GM23338 (cell line): ENCODE measurements around the gene TET2. TPM values are rescaled to one million over a fixed set of nuclear protein-coding genes. Genes with fewer than 3 reads are reported as not detected.

ENCODE experiments used
- ATAC-seq: fragments of 200-7000 bp; cut with Tn5 transposase; 3 replicates; pipeline ENCODE4 v1.9.1; 2020
- DNase-seq: peaks from one replicate; pipeline ENCODE4 v3.0.0-alpha.2; 2015; ENCODE audit warnings: low spot score
- H2AFZ ChIP-seq: fragments of 200-600 bp; sonication (generic); 2 replicates; pipeline ENCODE4 v1.8.0; 2016; ENCODE audit warnings: antibody characterized with exemption, mild to moderate bottlenecking, moderate library complexity
- H3F3A ChIP-seq: fragments of 200-600 bp; sonication (generic); replicated peaks from 2 replicates; pipeline ENCODE4 v1.8.0; 2017; ENCODE audit warnings: antibody characterized with exemption, mixed run types, low read depth
- H3K27ac ChIP-seq: fragments of 200-600 bp; sonication (generic); 2 replicates; pipeline ENCODE4 v1.6.1; 2016; ENCODE audit warnings: low read depth
- H3K27me3 ChIP-seq: fragments of 200-600 bp; sonication (generic); 2 replicates; pipeline ENCODE4 v1.8.0; 2016; ENCODE audit warnings: mild to moderate bottlenecking, mixed run types, moderate library complexity; ENCODE audit not compliant: insufficient read depth
- H3K36me3 ChIP-seq: fragments of 200-600 bp; sonication (generic); 2 replicates; pipeline ENCODE4 v1.8.0; 2016; ENCODE audit warnings: mild to moderate bottlenecking; ENCODE audit not compliant: insufficient read depth
- H3K4me1 ChIP-seq: fragments of 200-600 bp; sonication (generic); 2 replicates; pipeline ENCODE4 v1.8.0; 2016; ENCODE audit warnings: mild to moderate bottlenecking, moderate library complexity; ENCODE audit not compliant: insufficient read depth
- H3K4me2 ChIP-seq: fragments of 200-600 bp; sonication (generic); 2 replicates; pipeline ENCODE4 v1.7.1; 2017; ENCODE audit warnings: mixed run types
- H3K4me3 ChIP-seq: fragments of 200-600 bp; sonication (generic); 2 replicates; pipeline ENCODE4 v1.6.1; 2016; ENCODE audit warnings: mixed run types
- H3K79me2 ChIP-seq: fragments of 200-600 bp; sonication (generic); replicated peaks from 2 replicates; pipeline ENCODE4 v1.8.0; 2017; ENCODE audit warnings: mild to moderate bottlenecking; ENCODE audit not compliant: insufficient read depth
- H3K9me2 ChIP-seq: fragments of 200-600 bp; sonication (generic); 2 replicates; pipeline ENCODE4 v1.8.0; 2017; ENCODE audit not compliant: insufficient read depth
- H4K20me1 ChIP-seq: fragments of 200-600 bp; sonication (generic); replicated peaks from 2 replicates; pipeline ENCODE4 v1.8.0; 2017; ENCODE audit warnings: mild to moderate bottlenecking; ENCODE audit not compliant: insufficient read depth
- H3K27ac Mint-ChIP-seq: 2 replicates; pipeline ENCODE4 v1.8.0; 2020; ENCODE audit warnings: inconsistent platforms, mild to moderate bottlenecking, moderate library complexity, mixed read lengths
- H3K27me3 Mint-ChIP-seq: 3 replicates; pipeline ENCODE4 v1.8.0; 2022; ENCODE audit warnings: low read depth, mild to moderate bottlenecking, moderate library complexity, mixed read lengths, inconsistent platforms; ENCODE audit not compliant: insufficient read depth, poor library complexity
- H3K36me3 Mint-ChIP-seq: 3 replicates; pipeline ENCODE4 v1.8.0; 2021; ENCODE audit warnings: low read depth, mild to moderate bottlenecking, inconsistent platforms, moderate library complexity, mixed read lengths
- H3K4me1 Mint-ChIP-seq: 3 replicates; pipeline ENCODE4 v1.8.0; 2020; ENCODE audit warnings: mild to moderate bottlenecking, inconsistent platforms, mixed read lengths
- H3K4me3 Mint-ChIP-seq: 3 replicates; pipeline ENCODE4 v1.8.0; 2021; ENCODE audit warnings: moderate library complexity, mild to moderate bottlenecking, inconsistent platforms, mixed read lengths
- H3K9me3 Mint-ChIP-seq: 3 replicates; pipeline ENCODE4 v1.8.0; 2020; ENCODE audit warnings: moderate library complexity, mild to moderate bottlenecking, inconsistent platforms, mixed read lengths
- CREB1 ChIP-seq: fragments of 250-450 bp; sonication (Bioruptor Pico); IDR thresholded peaks from 2 replicates; pipeline ENCODE4 v1.5.0; 2020; ENCODE audit warnings: low read depth, mild to moderate bottlenecking, moderate library complexity
- CTCF ChIP-seq, 2 experiments: fragments of 200-600 bp in 1 of 2; sonication (generic) in 1 of 2; conservative IDR thresholded peaks; 2 replicates each; pipeline versions ENCODE4 v1.5.1 to v1.6.1; 2016 to 2017; ENCODE audit warnings: antibody characterized with exemption in 2 of 2, low read depth in 2 of 2, mild to moderate bottlenecking in 2 of 2, moderate library complexity in 1 of 2
- ETS1 ChIP-seq: IDR thresholded peaks from 2 replicates; pipeline ENCODE4 v1.6.1; 2016; ENCODE audit warnings: antibody characterized with exemption
- EZH2 ChIP-seq: fragments of 200-600 bp; sonication (generic); IDR thresholded peaks from one replicate; pipeline ENCODE4 v1.8.0; 2017; ENCODE audit warnings: antibody characterized with exemption, mild to moderate bottlenecking, low read depth; ENCODE audit not compliant: unreplicated experiment
- EZH2phosphoT487 ChIP-seq: fragments of 200-600 bp; sonication (generic); IDR thresholded peaks from one replicate; pipeline ENCODE4 v1.8.1; 2018; ENCODE audit warnings: antibody characterized with exemption; ENCODE audit not compliant: unreplicated experiment
- JUNB ChIP-seq: IDR thresholded peaks from one replicate; pipeline ENCODE4 v1.6.1; 2016; ENCODE audit warnings: antibody characterized with exemption; ENCODE audit not compliant: unreplicated experiment
- NANOG ChIP-seq: IDR thresholded peaks from 2 replicates; pipeline ENCODE4 v1.6.1; 2016; ENCODE audit warnings: antibody characterized with exemption, borderline replicate concordance
- POLR2AphosphoS5 ChIP-seq: IDR thresholded peaks from 2 replicates; pipeline ENCODE4 v1.6.1; 2016; ENCODE audit warnings: antibody characterized with exemption, low read depth
- STAT1 ChIP-seq: IDR thresholded peaks from one replicate; pipeline ENCODE4 v1.6.1; 2016; ENCODE audit warnings: antibody characterized with exemption; ENCODE audit not compliant: unreplicated experiment
- ZNF114 ChIP-seq: fragments of 250-450 bp; sonication (Bioruptor Pico); IDR thresholded peaks from 2 replicates; pipeline ENCODE4 v1.5.0; 2020; ENCODE audit warnings: mild to moderate bottlenecking, moderate library complexity
- ZNF331 ChIP-seq: fragments of 250-450 bp; sonication (Bioruptor Pico); IDR thresholded peaks from 2 replicates; pipeline ENCODE4 v1.5.0; 2020; ENCODE audit warnings: low read depth, mild to moderate bottlenecking, moderate library complexity
- ZNF462 ChIP-seq: fragments of 250-450 bp; sonication (Bioruptor Pico); IDR thresholded peaks from 2 replicates; pipeline ENCODE4 v1.5.0; 2020; ENCODE audit warnings: mild to moderate bottlenecking, moderate library complexity
- polyA plus RNA-seq: library from polyadenylated mRNA; unstranded; fragments of >200 nt; fragmentation: Nextera tagmentation; extraction: Ambion mirVana; gene quantifications from 2 replicates; pipeline ENCODE4 v1.2.1, GENCODE V29; 2016
- total RNA-seq: library from RNA; depleted of rRNA; stranded (reverse); fragments of >200 nt; shearing (Covaris generic); gene quantifications from 2 replicates; pipeline ENCODE4 v1.2.3, GENCODE V29; 2014
- TF ChIP-seq, protein P1 (sequence below): IDR thresholded peaks from one replicate; pipeline ENCODE4 v1.6.1; 2018; ENCODE audit warnings: antibody characterized with exemption; ENCODE audit not compliant: unreplicated experiment

The TET2 gene
- total and polyA plus RNA-seq, 2 experiments from 2014 or later, result 1.2 to 2.2 TPM

- Mint-ChIP-seq H3K36me3 (peaks cover 5% of the 10 kb centered on the region; the same call in 2 of the 3 replicates), H3K9me3 (no peaks in the 10 kb centered on the region), H3K27ac (no peak overlapping the region), H3K4me1 (no peaks in the 10 kb centered on the region), H3K4me3 (no peak overlapping the region), H3K27me3 (no peaks in the 10 kb centered on the region)
- H3K4me3 ChIP-seq, result no peak overlapping the region
- ATAC-seq (no peak), DNase-seq (no peak)
- H3K36me3 ChIP-seq, result no peaks in the 10 kb centered on the region
- no peak overlapping the region for H3K27ac ChIP-seq
- H4K20me1 ChIP-seq, result no peaks in the 10 kb centered on the region
- no peaks in the 10 kb centered on the region for H3K9me2 ChIP-seq
- H3K79me2 ChIP-seq, result no peaks in the 10 kb centered on the region
- no peak overlapping the region for H3K4me2 ChIP-seq
- H3K27me3 ChIP-seq, result no peaks in the 10 kb centered on the region
- TF ChIP-seq POLR2AphosphoS5 (no peak), ZNF114 (CRISPR knock-in tag) (no peak), ETS1 (no peak), EZH2phosphoT487 (no peak), NANOG (no peak), CTCF (conservative IDR thresholded peaks at IDR 0.05; ENCODE audit: low read depth in 2 of 2) (no peak), EZH2 (no peak), ZNF331 (CRISPR knock-in tag) (no peak), JUNB (no peak), ZNF462 (CRISPR knock-in tag) (no peak), CREB1 (CRISPR knock-in tag) (no peak), STAT1 (no peak)
- TF ChIP-seq, protein P1, sequence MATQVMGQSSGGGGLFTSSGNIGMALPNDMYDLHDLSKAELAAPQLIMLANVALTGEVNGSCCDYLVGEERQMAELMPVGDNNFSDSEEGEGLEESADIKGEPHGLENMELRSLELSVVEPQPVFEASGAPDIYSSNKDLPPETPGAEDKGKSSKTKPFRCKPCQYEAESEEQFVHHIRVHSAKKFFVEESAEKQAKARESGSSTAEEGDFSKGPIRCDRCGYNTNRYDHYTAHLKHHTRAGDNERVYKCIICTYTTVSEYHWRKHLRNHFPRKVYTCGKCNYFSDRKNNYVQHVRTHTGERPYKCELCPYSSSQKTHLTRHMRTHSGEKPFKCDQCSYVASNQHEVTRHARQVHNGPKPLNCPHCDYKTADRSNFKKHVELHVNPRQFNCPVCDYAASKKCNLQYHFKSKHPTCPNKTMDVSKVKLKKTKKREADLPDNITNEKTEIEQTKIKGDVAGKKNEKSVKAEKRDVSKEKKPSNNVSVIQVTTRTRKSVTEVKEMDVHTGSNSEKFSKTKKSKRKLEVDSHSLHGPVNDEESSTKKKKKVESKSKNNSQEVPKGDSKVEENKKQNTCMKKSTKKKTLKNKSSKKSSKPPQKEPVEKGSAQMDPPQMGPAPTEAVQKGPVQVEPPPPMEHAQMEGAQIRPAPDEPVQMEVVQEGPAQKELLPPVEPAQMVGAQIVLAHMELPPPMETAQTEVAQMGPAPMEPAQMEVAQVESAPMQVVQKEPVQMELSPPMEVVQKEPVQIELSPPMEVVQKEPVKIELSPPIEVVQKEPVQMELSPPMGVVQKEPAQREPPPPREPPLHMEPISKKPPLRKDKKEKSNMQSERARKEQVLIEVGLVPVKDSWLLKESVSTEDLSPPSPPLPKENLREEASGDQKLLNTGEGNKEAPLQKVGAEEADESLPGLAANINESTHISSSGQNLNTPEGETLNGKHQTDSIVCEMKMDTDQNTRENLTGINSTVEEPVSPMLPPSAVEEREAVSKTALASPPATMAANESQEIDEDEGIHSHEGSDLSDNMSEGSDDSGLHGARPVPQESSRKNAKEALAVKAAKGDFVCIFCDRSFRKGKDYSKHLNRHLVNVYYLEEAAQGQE, result no peak
- H2AFZ ChIP-seq, result no peak overlapping the region
- no peaks in the 10 kb centered on the region for H3F3A ChIP-seq
- no peaks in the 10 kb centered on the region for H3K4me1 ChIP-seq
Measured at GRCh38 chr4:105267280-105267679, 120.6 kb downstream of the TET2 start.
